GM20431 (cell line): ENCODE results near the gene PDZD2.

Source experiments
- in situ Hi-C: fragments of 300-500 bp; cut with MseI, MboI; formaldehyde crosslinking; loops from one replicate; pipeline ENCODE4 v1.15.0; 2020; ENCODE audit warnings: low sequenced_read_pairs; ENCODE audit not compliant: unreplicated experiment

PDZD2 gene

GRCh38 chr5:31635446-31635845 is 3.5 kb upstream of the PDZD2 start:
- in situ Hi-C loops = no loop called here

- in situ Hi-C loops = no loop called here
These were observed 1.1 kb upstream of the PDZD2 start for GRCh38 chr5:31637851-31638250.

GRCh38 chr5:31638345-31638744 is 586 bp upstream of the PDZD2 start:
- in situ Hi-C loops = no loop called here

- in situ Hi-C loops = no loop called here
These were observed 815 bp downstream of the PDZD2 start for GRCh38 chr5:31639481-31640411.

GRCh38 chr5:31640573-31640972 is 1.6 kb downstream of the PDZD2 start:
- in situ Hi-C loops = no loop called here

GRCh38 chr5:31641059-31641458 is 2.1 kb downstream of the PDZD2 start:
- in situ Hi-C loops = no loop called here

GRCh38 chr5:31641575-31641974 is 2.6 kb downstream of the PDZD2 start:
- in situ Hi-C loops = no loop called here

GRCh38 chr5:31645420-31646081 is 6.6 kb downstream of the PDZD2 start:
- in situ Hi-C loops = no loop called here

- in situ Hi-C loops = no loop called here
These were observed 9.4 kb downstream of the PDZD2 start for GRCh38 chr5:31648326-31648725.

GRCh38 chr5:31651241-31651640 is 12.3 kb downstream of the PDZD2 start:
- in situ Hi-C loops = no loop called here

- in situ Hi-C loops = no loop called here
These were observed 16.6 kb downstream of the PDZD2 start for GRCh38 chr5:31655491-31655890.

GRCh38 chr5:31656806-31657205 is 17.9 kb downstream of the PDZD2 start:
- in situ Hi-C loops = no loop called here

- in situ Hi-C loops = no loop called here
These were observed 18.5 kb downstream of the PDZD2 start for GRCh38 chr5:31657315-31657979.

- in situ Hi-C loops = no loop called here
These were observed 22.3 kb downstream of the PDZD2 start for GRCh38 chr5:31661257-31661656.

GRCh38 chr5:31663519-31663918 is 24.6 kb downstream of the PDZD2 start:
- in situ Hi-C loops = no loop called here

GRCh38 chr5:31664566-31664965 is 25.6 kb downstream of the PDZD2 start:
- in situ Hi-C loops = no loop called here

GRCh38 chr5:31671339-31671741 is 32.4 kb downstream of the PDZD2 start:
- in situ Hi-C loops = no loop called here

- in situ Hi-C loops = no loop called here
These were observed 35.5 kb downstream of the PDZD2 start for GRCh38 chr5:31674371-31674951.

GRCh38 chr5:31675472-31675871 is 36.5 kb downstream of the PDZD2 start:
- in situ Hi-C loops = no loop called here

GRCh38 chr5:31678180-31678579 is 39.2 kb downstream of the PDZD2 start:
- in situ Hi-C loops = no loop called here

- in situ Hi-C loops = no loop called here
These were observed 41.6 kb downstream of the PDZD2 start for GRCh38 chr5:31680528-31680927.
